ENCODE measurements around the gene THBS2.
"Not testable (repeated sequence)": the region's sequence is repeated elsewhere in the genome, so short reads cannot be mapped to it uniquely, and the experiment has no call there.

Gene THBS2

GRCh38 chr6:169266746-169267591 is 13.3 kb upstream of the THBS2 start:
- no peak overlapping the region for H3K4me3 ChIP-seq (replicated peaks; ENCODE audit: low read depth, low read length)
- no peak for DNase-seq (ENCODE audit: low read depth)
- no peak for TF ChIP-seq CTCF (IDR thresholded peaks at IDR 0.05; ENCODE audit: low read length, missing control alignments)

- no peak for DNase-seq (ENCODE audit: low read depth)
- H3K4me3 ChIP-seq (replicated peaks; ENCODE audit: low read depth, low read length) = no peak overlapping the region
- no peak for TF ChIP-seq CTCF (IDR thresholded peaks at IDR 0.05; ENCODE audit: low read length, missing control alignments)
Measured at GRCh38 chr6:169266261-169266660, 12.6 kb upstream of the THBS2 start.

- no peak overlapping the region for H3K4me3 ChIP-seq (replicated peaks; ENCODE audit: low read depth, low read length)
- no peak for DNase-seq (ENCODE audit: low read depth)
- no peak for TF ChIP-seq CTCF (IDR thresholded peaks at IDR 0.05; ENCODE audit: low read length, missing control alignments)
Measured at GRCh38 chr6:169265486-169266131, 12.0 kb upstream of the THBS2 start.

GRCh38 chr6:169263836-169264608 is 10.4 kb upstream of the THBS2 start:
- no peak overlapping the region for H3K4me3 ChIP-seq (replicated peaks; ENCODE audit: low read depth, low read length)
- DNase-seq (ENCODE audit: low read depth) = peak; percentile 60
- TF ChIP-seq CTCF (IDR thresholded peaks at IDR 0.05; ENCODE audit: low read length, missing control alignments) = no peak

GRCh38 chr6:169263374-169263773 is 9.7 kb upstream of the THBS2 start:
- H3K4me3 ChIP-seq (replicated peaks; ENCODE audit: low read depth, low read length) = no peak overlapping the region
- no peak for DNase-seq (ENCODE audit: low read depth)
- no peak for TF ChIP-seq CTCF (IDR thresholded peaks at IDR 0.05; ENCODE audit: low read length, missing control alignments)

GRCh38 chr6:169262602-169263001 is 9.0 kb upstream of the THBS2 start:
- H3K4me3 ChIP-seq (replicated peaks; ENCODE audit: low read depth, low read length); DNase-seq (ENCODE audit: low read depth): not testable (repeated sequence)

GRCh38 chr6:169256518-169256917 is 2.9 kb upstream of the THBS2 start:
- no peak for TF ChIP-seq CTCF (IDR thresholded peaks at IDR 0.05; ENCODE audit: low read length, missing control alignments)
- no peak for DNase-seq (ENCODE audit: low read depth)
- no peak overlapping the region for H3K4me3 ChIP-seq (replicated peaks; ENCODE audit: low read depth, low read length)

Data from fibroblast of pulmonary artery (primary cell).